COLO668 (cell line): Measurements from ENCODE around the gene ZMYND15.
A peak's percentile ranks its signal among the peaks of the same experiment; 100 is the strongest.

Experiments used
- DNase-seq: peaks from one replicate; lab custom pipeline; 2025; ENCODE audit not compliant: unreplicated experiment; lab: John Stamatoyannopoulos, UW

ZMYND15 gene

DNA sequence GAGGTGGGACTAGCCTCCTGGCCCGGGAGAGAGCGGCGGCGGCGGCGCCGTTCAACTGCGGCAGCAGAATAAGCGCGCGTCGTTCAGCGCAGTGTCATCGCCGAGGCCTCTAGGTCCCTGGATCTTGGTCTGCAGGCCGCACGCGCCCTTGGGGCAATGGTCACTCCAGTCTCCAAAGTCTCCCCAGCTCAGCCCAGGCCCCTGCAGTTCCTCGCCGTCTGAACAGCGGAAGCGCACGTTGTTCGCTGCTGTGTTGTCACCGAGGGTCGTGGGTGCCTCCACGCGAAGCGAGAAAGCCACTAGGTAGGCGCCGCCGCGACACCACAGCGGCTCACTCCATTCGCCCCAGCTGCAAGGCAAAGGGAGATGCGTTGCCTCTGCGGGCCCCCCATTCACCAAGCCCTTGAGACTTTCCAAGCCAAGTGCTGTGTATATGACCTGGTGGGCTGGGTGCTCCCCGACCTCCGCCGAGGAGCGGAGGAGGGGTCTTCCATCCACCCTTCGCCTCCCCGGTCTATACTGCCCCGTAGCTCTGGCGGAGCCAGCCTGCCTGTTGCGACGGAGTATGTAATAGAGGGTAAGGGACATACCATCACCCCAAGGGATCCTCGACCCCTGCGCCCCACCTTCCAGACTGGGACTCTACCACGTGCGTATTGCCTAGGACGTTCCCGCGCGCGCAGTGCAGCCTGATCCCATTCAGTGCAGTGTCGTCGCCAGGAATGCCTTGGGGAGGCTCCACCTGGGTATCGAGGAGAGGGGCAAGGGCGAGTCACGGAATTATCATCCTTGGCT lies 45.9 kb downstream of the ZMYND15 start:
- DNase-seq = no peak

- DNase-seq = no peak
These were observed 46.5 kb downstream of the ZMYND15 start, which contains the start of gene VMO1 for GRCh38 chr17:4786106-4786511. Gene VMO1 (minus strand): TSS chr17:4786364. CDS start chr17:4786352, 12 bp downstream.

GRCh38 chr17:4786516-4786915 lies 46.9 kb downstream of the ZMYND15 start:
- no peak for DNase-seq

- no peak for DNase-seq
These were observed 48.6 kb downstream of the ZMYND15 start for GRCh38 chr17:4788159-4788806.

- DNase-seq = peak; percentile 26
These were observed 49.4 kb downstream of the ZMYND15 start, which contains the start of gene GLTPD2 for GRCh38 chr17:4788807-4789700. Gene GLTPD2 (plus strand): TSS chr17:4788964. CDS start chr17:4789012, 48 bp downstream.

DNA sequence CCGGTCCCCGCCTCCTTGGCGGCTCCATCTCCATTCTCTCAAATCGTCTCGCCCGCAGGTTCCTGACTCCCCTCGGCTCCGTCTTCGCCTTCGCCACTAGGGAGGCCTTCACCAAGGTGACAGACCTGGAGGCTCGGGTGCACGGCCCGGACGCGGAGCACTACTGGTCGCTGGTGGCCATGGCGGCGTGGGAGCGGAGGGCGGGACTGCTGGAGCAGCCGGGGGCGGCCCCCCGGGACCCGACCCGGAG lies 50.0 kb downstream of the ZMYND15 start:
- DNase-seq = no peak

DNA sequence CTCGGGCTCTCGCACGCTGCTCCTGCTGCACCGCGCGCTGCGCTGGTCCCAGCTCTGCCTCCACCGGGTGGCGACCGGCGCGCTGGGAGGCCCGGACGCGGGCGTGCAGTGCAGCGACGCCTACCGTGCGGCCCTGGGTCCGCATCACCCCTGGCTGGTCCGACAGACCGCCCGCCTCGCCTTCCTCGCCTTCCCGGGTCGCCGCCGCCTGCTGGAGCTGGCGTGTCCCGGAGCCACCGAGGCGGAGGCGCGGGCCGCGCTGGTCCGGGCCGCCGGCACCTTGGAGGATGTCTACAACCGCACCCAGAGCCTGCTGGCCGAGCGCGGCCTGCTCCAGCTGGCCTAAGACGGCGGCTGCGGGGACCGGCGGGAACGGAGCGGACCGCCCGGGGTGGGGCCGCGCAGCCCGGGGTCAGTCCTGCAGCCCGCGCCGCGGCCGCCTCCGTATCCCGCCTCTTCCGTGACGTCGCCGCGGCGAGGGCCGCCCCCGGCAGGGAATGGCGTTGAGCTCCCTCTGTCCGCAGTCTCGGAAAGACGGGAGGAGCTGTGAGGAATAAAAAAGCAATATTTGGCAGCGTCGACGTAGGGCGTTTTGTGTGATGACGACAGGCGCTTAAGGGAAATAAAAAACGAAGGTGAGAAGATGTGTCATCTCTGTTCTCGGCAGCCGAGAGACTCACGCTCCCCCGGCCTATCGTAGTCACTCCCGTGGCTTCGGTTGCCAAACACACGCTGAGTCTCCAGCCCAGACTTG lies 50.5 kb downstream of the ZMYND15 start:
- DNase-seq = peak; percentile 84

DNA sequence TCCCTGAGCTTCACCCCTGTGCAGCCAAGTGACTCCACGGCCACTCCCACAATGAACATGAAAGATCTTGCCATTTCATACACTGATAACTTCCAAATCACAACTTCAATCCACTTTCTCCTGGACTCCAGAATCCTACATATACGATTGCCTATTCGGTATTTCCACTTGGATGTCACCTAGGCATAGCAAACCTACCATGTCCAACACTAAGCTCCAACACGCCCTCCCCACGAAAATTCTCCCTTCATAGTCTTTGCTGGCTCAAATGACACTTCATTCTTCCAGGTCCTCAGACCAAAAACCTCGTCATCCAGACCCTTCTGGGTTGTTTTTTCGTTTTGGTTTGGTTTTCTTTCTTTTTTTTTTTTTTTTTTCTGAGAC lies 51.1 kb downstream of the ZMYND15 start:
- no peak for DNase-seq

DNA sequence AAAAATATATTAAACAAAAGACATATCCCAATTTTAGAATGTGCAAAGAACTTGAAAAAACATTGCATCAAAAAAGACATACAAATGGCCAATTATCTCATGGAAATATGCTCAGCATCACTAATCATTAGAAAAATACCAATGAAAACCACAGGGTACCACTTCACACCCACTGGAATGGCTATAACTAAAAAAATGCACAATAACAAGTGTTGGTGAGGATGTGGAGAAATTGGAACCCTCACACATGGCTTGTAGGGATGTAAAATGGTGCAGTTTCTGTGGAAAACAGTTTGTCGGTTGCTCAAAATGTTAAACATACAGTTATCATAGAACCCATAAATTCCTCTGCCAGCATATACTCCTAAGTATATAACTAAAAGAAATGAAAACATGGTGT lies 55.5 kb downstream of the ZMYND15 start:
- DNase-seq = no peak
